ENCODE measurements around the gene OSBPL2. TPM values are rescaled to one million over a fixed set of nuclear protein-coding genes. Genes with fewer than 3 reads are reported as not detected.

Gene OSBPL2
- total RNA-seq, 2 experiments from 2014 or later: 52.8 to 54.4 TPM

GRCh38 chr20:62287759-62288534 is 49.6 kb downstream of the OSBPL2 start:
- H3K4me1 Mint-ChIP-seq (ENCODE audit: low read depth): no peaks in the 10 kb centered on the region
- Histone ChIP-seq H3K27me3 (ENCODE audit: control insufficient read depth in 1 of 2, insufficient read depth in 2 of 2, low read length in 2 of 2) (no peaks in the 10 kb centered on the region), H3K4me3 (ENCODE audit: low read length) (no peak overlapping the region), H3K4me1 (ENCODE audit: insufficient read depth, low read length) (peaks cover 10% of the 10 kb centered on the region), H3K36me3 (ENCODE audit: insufficient read depth, low read length) (peaks cover 49% of the 10 kb centered on the region), H3K9me3 (ENCODE audit: control insufficient read depth in 1 of 2, insufficient read depth in 1 of 2, low read length in 2 of 2) (no peaks in the 10 kb centered on the region), H3K27ac (ENCODE audit: low read depth in 1 of 2, low read length in 2 of 2) (no peak overlapping the region)
- H3K4me3 Mint-ChIP-seq: no peak overlapping the region
- ChIA-PET CTCF (no interaction called here), POLR2A (no interaction called here)
- ATAC-seq (ENCODE audit: poor library complexity) (no peak), DNase-seq (no peak)
- peaks cover 61% of the 10 kb centered on the region for H3K36me3 Mint-ChIP-seq (ENCODE audit: low read depth)
- no peak overlapping the region for H3K27ac Mint-ChIP-seq
- no peaks in the 10 kb centered on the region for H3K9me3 Mint-ChIP-seq
- no peak for TF ChIP-seq CTCF (IDR thresholded peaks at IDR 0.05)
- H3K27me3 Mint-ChIP-seq: no peaks in the 10 kb centered on the region
- intact Hi-C loops (cut with DNase I, micrococcal nuclease): no loop called here

GRCh38 chr20:62288535-62289105 is 50.3 kb downstream of the OSBPL2 start:
- Histone ChIP-seq H3K4me1 (ENCODE audit: insufficient read depth, low read length) (peaks cover 10% of the 10 kb centered on the region), H3K27me3 (ENCODE audit: control insufficient read depth in 1 of 2, insufficient read depth in 2 of 2, low read length in 2 of 2) (no peaks in the 10 kb centered on the region), H3K36me3 (ENCODE audit: insufficient read depth, low read length) (peaks cover 47% of the 10 kb centered on the region), H3K9me3 (ENCODE audit: control insufficient read depth in 1 of 2, insufficient read depth in 1 of 2, low read length in 2 of 2) (no peaks in the 10 kb centered on the region), H3K27ac (ENCODE audit: low read depth in 1 of 2, low read length in 2 of 2) (no peak overlapping the region), H3K4me3 (ENCODE audit: low read length) (no peak overlapping the region)
- no peak for DNase-seq
- H3K4me1 Mint-ChIP-seq (ENCODE audit: low read depth): no peaks in the 10 kb centered on the region
- intact Hi-C loops (cut with DNase I, micrococcal nuclease): no loop called here
- no peaks in the 10 kb centered on the region for H3K27me3 Mint-ChIP-seq
- no peak for ATAC-seq (ENCODE audit: poor library complexity)
- H3K9me3 Mint-ChIP-seq: no peaks in the 10 kb centered on the region
- H3K36me3 Mint-ChIP-seq (ENCODE audit: low read depth): peaks cover 61% of the 10 kb centered on the region
- POLR2A ChIA-PET: no interaction called here
- TF ChIP-seq CTCF (IDR thresholded peaks at IDR 0.05): no peak
- CTCF ChIA-PET: no interaction called here
- H3K4me3 Mint-ChIP-seq: no peak overlapping the region
- H3K27ac Mint-ChIP-seq: no peak overlapping the region

GRCh38 chr20:62289131-62289530 is 50.8 kb downstream of the OSBPL2 start:
- H3K27me3 Mint-ChIP-seq: no peaks in the 10 kb centered on the region
- CTCF ChIA-PET: no interaction called here
- no peak overlapping the region for H3K27ac ChIP-seq (ENCODE audit: low read depth in 1 of 2, low read length in 2 of 2)
- H3K9me3 ChIP-seq (ENCODE audit: control insufficient read depth in 1 of 2, insufficient read depth in 1 of 2, low read length in 2 of 2): no peaks in the 10 kb centered on the region
- no peak overlapping the region for H3K27ac Mint-ChIP-seq
- intact Hi-C loops (cut with DNase I, micrococcal nuclease): no loop called here
- no peaks in the 10 kb centered on the region for H3K4me1 Mint-ChIP-seq (ENCODE audit: low read depth)
- H3K4me3 ChIP-seq (ENCODE audit: low read length): no peak overlapping the region
- peaks cover 61% of the 10 kb centered on the region for H3K36me3 Mint-ChIP-seq (ENCODE audit: low read depth)
- no peak for DNase-seq
- H3K36me3 ChIP-seq (ENCODE audit: insufficient read depth, low read length): peaks cover 46% of the 10 kb centered on the region
- H3K4me1 ChIP-seq (ENCODE audit: insufficient read depth, low read length): peaks cover 10% of the 10 kb centered on the region
- H3K9me3 Mint-ChIP-seq: no peaks in the 10 kb centered on the region
- no peak for ATAC-seq (ENCODE audit: poor library complexity)
- POLR2A ChIA-PET: no interaction called here
- H3K4me3 Mint-ChIP-seq: no peak overlapping the region
- no peaks in the 10 kb centered on the region for H3K27me3 ChIP-seq (ENCODE audit: control insufficient read depth in 1 of 2, insufficient read depth in 2 of 2, low read length in 2 of 2)
- no peak for TF ChIP-seq CTCF (IDR thresholded peaks at IDR 0.05)
